HAP-1 (cell line): ENCODE results near the gene LUZP2.

Experiments
- DNase-seq, 2 experiments: peaks; one replicate each; pipeline ENCODE4 v3.0.0-alpha.2; 2016 to 2020; ENCODE audit warnings: low spot score in 2 of 2
- H3K27me3 ChIP-seq: fragments of 250-450 bp; sonication (Bioruptor Pico); 2 replicates; pipeline ENCODE4 v1.5.1; 2020; ENCODE audit warnings: low read depth, mild to moderate bottlenecking, moderate library complexity
- H3K36me3 ChIP-seq: fragments of 250-450 bp; sonication (Bioruptor Pico); replicated peaks from 2 replicates; pipeline ENCODE4 v1.5.1; 2020; ENCODE audit warnings: mild to moderate bottlenecking
- H3K4me1 ChIP-seq: fragments of 250-450 bp; sonication (Bioruptor Pico); 2 replicates; pipeline ENCODE4 v1.5.1; 2020; ENCODE audit warnings: mild to moderate bottlenecking
- H3K4me3 ChIP-seq: fragments of 250-450 bp; sonication (Bioruptor Pico); 2 replicates; pipeline ENCODE4 v1.5.1; 2020; ENCODE audit warnings: mild to moderate bottlenecking, moderate library complexity
- H3K9me3 ChIP-seq: fragments of 250-450 bp; sonication (Bioruptor Pico); 2 replicates; pipeline ENCODE4 v1.5.1; 2020; ENCODE audit warnings: mild to moderate bottlenecking, moderate library complexity
- in situ Hi-C: fragments of 300-500 bp; cut with MboI; formaldehyde crosslinking; loops from 3 replicates; pipeline ENCODE4 v1.14.3; 2020; ENCODE audit warnings: low sequenced_read_pairs, inconsistent platforms, mixed read lengths

The LUZP2 gene

DNA sequence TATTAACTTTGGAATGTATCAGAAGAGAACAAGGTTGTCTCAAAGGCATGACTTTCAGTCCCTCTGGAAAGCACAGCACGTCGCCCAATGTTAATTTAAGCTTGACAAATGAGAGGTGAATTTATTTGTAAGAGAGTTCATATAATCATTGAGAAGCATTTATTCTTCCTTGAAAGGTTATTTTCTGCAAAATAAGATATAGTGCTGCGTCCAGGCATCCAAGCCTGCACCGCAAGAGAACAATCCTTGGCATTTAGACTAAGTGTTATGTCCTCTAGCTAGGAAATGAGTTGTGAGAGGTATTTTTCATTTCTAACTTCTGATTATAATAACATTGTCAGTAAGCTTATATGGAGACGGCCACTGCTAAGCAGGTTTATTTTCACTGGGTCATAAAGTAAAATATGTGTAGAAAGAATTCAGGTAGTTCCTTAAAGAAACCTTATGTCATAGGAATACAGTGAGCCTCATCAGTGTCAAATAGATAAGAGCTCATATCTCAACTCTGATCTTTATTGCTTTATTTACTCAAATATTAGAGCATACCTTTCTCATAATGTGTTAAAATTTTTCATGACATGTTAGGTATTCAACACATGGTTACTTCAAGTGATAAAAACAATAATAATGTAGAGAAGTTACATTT lies 182.0 kb downstream of the LUZP2 start:
- DNase-seq: no peak
- Histone ChIP-seq H3K4me3 (no peak overlapping the region), H3K27me3 (no peaks in the 10 kb centered on the region), H3K9me3 (no peaks in the 10 kb centered on the region), H3K4me1 (peaks cover 13% of the 10 kb centered on the region), H3K36me3 (no peaks in the 10 kb centered on the region)
- in situ Hi-C loops: no loop called here

DNA sequence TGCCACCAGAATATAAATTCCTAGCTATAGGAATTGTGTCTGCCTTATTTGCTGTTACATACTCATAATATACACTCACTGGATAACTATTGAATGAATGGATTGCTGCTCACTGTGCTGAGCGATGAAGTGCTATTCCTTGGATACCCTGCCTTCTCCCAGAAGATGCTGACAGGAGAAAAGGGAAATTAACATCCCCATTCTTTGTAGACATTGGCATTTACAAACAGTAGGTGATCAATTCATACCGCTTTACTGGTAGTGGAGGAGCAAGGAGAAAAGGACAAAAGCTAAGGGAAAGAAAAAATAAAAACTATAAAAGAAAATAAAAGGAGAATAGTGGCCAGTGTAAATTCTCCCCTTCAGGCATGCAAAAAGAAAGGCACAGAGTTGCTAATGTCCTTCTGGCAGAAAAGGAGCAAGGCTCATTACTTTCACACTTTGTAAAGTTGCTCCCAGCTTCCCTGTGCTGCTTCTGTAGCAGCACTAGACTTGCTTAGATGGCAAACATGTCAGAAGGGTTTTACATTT lies 183.0 kb downstream of the LUZP2 start:
- no peaks in the 10 kb centered on the region for H3K36me3 ChIP-seq
- H3K27me3 ChIP-seq: no peaks in the 10 kb centered on the region
- DNase-seq: peak; percentile 44 to 91
- H3K4me3 ChIP-seq: no peak overlapping the region
- H3K9me3 ChIP-seq: no peaks in the 10 kb centered on the region
- peaks cover 13% of the 10 kb centered on the region for H3K4me1 ChIP-seq
- in situ Hi-C loops: no loop called here

DNA sequence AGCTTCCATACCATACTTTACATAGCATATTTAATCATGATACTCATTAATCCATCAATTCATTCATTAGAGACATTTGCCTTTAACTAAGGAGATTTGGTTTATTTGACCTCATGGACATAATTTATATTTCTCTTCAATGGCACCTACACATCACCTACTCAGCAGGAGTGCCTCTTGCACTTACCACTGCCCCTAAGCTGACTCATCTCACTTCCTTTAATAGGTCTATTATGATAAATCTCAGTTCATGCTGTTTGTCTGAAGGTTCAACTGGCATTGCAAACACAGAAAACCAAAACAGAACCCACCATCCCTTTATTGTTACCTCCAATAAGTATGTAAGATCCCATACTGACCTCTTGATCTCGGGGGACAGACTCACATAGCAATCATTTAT lies 186.7 kb downstream of the LUZP2 start:
- Histone ChIP-seq H3K27me3 (no peaks in the 10 kb centered on the region), H3K4me1 (peaks cover 23% of the 10 kb centered on the region), H3K4me3 (no peak overlapping the region), H3K9me3 (no peaks in the 10 kb centered on the region), H3K36me3 (no peaks in the 10 kb centered on the region)
- in situ Hi-C loops: no loop called here
- no peak for DNase-seq

DNA sequence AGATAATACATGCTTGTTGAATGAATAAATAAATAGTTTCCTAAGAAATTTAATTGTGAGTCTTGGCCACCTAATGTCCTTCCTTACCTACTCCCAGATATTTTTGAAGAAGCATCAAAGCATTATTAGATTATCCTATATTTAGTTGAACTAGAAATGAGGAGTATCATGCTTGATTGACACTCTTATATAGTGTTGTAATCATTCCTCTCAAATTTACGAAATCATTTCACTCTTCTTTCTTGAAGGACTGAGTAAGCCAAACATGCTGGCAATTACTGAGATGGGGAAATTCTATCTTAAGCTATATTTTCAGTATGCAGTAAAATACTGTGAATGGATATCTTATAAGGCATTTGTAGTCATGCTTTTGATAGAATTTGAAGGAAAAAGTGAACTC lies 189.0 kb downstream of the LUZP2 start:
- Histone ChIP-seq H3K36me3 (no peaks in the 10 kb centered on the region), H3K4me3 (no peak overlapping the region), H3K27me3 (no peaks in the 10 kb centered on the region), H3K9me3 (no peaks in the 10 kb centered on the region), H3K4me1 (peaks cover 15% of the 10 kb centered on the region)
- in situ Hi-C loops: no loop called here
- no peak for DNase-seq

DNA sequence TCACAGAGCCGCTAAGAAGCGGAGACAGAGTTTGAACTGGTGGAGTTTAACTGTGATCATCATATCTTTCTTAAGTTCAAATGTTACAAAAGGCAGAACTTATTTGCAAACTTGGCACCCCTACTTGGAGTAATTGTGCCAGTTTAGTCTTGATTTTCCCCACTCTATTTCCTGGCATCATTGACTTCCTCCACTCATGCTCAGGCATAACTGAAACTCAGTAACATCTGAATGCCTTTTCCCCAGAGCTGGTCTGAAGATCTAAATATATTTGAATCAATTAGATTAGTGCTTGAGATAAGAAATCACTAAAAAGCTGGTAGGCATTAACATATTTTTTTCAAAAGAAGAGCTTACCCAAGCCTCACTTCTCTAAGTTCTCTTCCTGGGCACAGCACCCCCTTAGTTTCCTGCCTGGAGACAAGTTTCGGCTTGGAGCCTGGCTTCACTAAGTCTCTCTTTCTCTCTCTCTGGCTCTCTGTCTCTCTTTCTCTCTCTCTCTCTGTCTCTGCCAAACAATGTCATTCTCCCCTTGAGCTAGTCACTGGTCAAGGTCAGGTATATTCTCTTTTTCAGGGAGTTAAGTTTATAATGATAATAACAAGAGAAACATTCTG lies 190.8 kb downstream of the LUZP2 start:
- peak; percentile 9 to 40 for DNase-seq
- Histone ChIP-seq H3K4me3 (no peak overlapping the region), H3K9me3 (no peaks in the 10 kb centered on the region), H3K27me3 (no peaks in the 10 kb centered on the region), H3K36me3 (no peaks in the 10 kb centered on the region), H3K4me1 (peaks cover 15% of the 10 kb centered on the region)
- in situ Hi-C loops: no loop called here

DNA sequence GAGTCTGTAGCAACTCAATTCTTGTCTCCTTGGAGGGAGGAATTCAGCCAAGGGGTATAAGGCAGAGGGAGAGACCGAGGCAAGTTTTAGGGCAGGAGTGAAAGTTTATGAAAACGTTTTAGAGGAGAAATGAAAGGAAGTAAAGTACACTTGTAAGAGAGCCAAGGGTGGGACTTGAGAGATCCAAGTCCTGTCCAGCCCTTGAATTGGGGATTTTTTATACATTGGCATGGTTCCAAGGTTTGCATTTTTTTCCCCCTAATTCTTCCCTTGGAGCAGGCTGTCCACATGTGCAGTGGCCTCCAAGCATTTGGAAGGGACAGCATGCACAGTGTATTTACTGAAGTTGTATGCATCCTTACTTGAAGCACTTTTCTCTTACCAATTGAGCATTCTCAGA lies 192.1 kb downstream of the LUZP2 start:
- Histone ChIP-seq H3K9me3 (no peaks in the 10 kb centered on the region), H3K4me3 (no peak overlapping the region), H3K4me1 (peaks cover 15% of the 10 kb centered on the region), H3K27me3 (no peaks in the 10 kb centered on the region), H3K36me3 (no peaks in the 10 kb centered on the region)
- DNase-seq: no peak
- in situ Hi-C loops: no loop called here

DNA sequence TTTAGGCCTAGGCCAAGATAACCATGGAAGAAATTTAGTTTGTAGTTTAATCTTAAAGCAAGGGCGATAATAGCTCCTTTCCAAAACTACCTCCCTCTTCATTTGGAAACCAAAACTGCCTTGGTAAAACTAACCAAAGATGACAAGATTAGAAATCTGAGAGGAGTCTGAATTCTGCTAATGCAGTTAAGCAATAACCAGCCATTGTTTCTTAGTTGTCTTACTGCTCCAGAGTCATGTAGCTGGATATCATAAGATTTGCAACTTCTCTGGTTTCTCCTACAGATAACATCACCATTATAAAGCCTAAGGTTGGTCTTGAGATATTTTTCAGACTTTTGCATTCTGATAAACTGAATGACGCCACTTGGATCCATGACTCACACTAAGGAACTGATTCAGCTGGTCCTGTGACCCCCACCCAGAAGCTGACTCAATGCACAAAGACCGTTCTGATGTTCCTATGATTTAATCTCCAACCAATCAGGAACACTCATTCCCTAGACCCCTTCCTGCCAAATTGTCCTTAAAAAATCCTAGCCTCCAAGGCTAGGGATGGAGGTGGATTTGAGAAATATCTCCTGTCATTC lies 200.8 kb downstream of the LUZP2 start:
- no peak for DNase-seq
- Histone ChIP-seq H3K36me3 (no peaks in the 10 kb centered on the region), H3K4me3 (no peak overlapping the region), H3K4me1 (no peaks in the 10 kb centered on the region; the same call in none of the 2 replicates), H3K9me3 (no peaks in the 10 kb centered on the region), H3K27me3 (no peaks in the 10 kb centered on the region)
- in situ Hi-C loops: no loop called here

DNA sequence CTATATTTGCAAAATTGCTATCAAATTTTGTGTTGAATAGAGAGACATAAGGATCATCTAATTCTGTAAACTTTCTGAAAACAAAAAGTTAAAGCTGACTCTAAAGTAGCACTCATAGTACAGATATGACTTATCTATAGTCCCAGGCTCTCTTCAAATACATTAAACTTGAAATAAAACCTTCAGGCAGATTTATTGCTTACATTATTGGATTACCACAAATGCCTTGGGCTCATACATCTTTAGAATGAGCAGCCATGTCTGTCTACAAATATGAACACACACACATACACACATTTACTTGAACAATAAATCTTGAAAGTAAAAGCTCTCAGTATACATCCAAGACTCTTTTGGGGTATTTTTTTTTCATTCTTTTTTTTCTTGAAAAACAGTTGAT lies 207.9 kb downstream of the LUZP2 start:
- H3K4me1 ChIP-seq: no peaks in the 10 kb centered on the region; the same call in 1 of the 2 replicates
- no peaks in the 10 kb centered on the region for H3K27me3 ChIP-seq
- H3K4me3 ChIP-seq: no peak overlapping the region
- DNase-seq: peak in 1 of 2 experiments; percentile 16
- H3K9me3 ChIP-seq: no peaks in the 10 kb centered on the region
- no peaks in the 10 kb centered on the region for H3K36me3 ChIP-seq
- in situ Hi-C loops: no loop called here

DNA sequence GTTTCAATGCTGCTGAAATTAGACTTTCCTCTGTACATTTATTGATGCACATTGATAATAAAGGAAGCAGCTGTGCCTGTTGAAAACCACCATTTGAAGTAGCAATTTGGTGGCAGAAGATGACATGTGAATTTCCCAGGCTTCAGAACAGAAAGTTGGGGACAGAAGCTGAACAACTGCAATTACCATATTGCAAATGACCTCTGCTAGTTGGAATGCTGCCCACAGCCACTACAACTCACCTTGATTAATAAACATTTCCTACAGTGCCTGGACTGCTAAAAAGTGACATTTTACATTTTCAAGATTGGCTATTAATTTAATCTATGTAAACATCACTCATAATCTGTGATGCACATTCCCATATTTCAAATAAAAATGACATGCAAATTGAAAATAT lies 208.6 kb downstream of the LUZP2 start:
- no peaks in the 10 kb centered on the region for H3K36me3 ChIP-seq
- no peaks in the 10 kb centered on the region for H3K9me3 ChIP-seq
- no peak overlapping the region for H3K4me3 ChIP-seq
- DNase-seq: no peak
- H3K27me3 ChIP-seq: no peaks in the 10 kb centered on the region
- H3K4me1 ChIP-seq: peaks cover 3% of the 10 kb centered on the region; the same call in 1 of the 2 replicates
- in situ Hi-C loops: no loop called here

DNA sequence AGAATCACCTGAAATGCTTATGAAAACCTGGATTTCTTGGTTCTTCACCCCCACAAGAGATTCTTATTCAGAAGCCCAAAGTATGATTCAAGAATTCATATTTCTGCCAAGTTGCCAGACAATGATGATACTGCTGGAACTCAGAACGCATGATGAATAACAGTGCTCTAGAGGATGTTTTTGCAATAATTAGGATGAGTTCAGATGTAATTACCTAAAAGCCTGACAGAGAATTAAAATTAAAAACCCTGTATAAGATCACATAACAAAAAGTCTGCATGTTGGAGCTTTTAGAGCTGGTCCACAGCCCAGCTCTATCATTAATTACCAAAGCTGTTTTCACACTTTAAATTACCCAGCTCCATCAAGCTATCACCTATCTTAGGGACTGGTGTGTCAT lies 211.8 kb downstream of the LUZP2 start:
- Histone ChIP-seq H3K9me3 (no peaks in the 10 kb centered on the region), H3K4me1 (peaks cover 3% of the 10 kb centered on the region; the same call in 1 of the 2 replicates), H3K36me3 (no peaks in the 10 kb centered on the region), H3K4me3 (no peak overlapping the region), H3K27me3 (no peaks in the 10 kb centered on the region)
- no peak for DNase-seq
- in situ Hi-C loops: no loop called here

DNA sequence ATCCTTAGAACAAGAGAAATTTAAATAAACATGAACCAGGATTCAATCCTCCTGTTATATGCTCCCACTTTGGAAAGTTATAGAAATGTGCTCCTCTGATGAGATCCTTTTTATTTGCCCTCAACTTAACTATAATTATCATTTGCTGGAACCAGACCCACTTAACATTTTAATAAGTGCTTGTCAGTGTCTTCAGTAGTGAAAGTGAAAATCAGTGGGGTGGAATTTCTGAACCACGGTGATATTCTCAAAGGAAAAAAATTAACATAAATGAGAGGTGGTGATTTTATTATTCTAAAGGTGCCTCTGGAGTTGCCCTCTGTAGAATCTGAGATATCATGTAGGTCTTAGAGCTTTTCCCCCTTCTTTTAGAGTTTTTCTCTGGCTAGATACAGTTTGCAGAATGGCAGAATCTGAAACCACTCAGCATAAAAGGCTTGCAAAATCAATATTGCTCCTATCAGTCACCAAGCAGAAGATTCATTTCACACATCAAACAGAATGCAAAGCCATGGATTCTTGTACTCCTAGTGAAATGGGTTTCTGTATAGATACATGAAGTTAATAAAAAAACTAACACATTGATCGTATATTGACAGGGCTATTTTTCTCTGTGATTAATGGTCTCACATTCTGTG lies 213.2 kb downstream of the LUZP2 start:
- in situ Hi-C loops: no loop called here
- H3K27me3 ChIP-seq: no peaks in the 10 kb centered on the region
- no peak for DNase-seq
- peaks cover 3% of the 10 kb centered on the region; the same call in 1 of the 2 replicates for H3K4me1 ChIP-seq
- no peaks in the 10 kb centered on the region for H3K9me3 ChIP-seq
- no peak overlapping the region for H3K4me3 ChIP-seq
- no peaks in the 10 kb centered on the region for H3K36me3 ChIP-seq

DNA sequence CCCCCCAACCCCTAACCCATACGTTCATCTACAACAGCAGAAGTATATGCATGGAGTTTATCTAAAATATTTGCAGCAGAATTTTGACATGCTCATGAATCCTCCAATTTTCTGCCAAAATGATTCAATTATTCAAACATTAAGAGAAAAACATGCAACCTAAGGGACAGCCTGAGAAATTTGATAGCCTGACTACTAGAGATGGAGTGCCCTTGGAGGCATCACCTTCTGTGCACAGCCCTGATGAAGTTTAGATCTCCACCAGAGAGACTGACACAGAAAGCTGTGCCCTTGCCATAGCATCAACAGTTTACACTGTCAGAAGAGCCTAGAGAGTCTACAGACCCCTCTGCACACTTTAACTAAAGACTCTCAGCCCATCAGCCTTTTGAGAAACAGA lies 217.7 kb downstream of the LUZP2 start:
- no peaks in the 10 kb centered on the region for H3K9me3 ChIP-seq
- H3K36me3 ChIP-seq: no peaks in the 10 kb centered on the region
- H3K4me1 ChIP-seq: peaks cover 3% of the 10 kb centered on the region; the same call in 1 of the 2 replicates
- no peaks in the 10 kb centered on the region for H3K27me3 ChIP-seq
- H3K4me3 ChIP-seq: no peak overlapping the region
- no peak for DNase-seq
- in situ Hi-C loops: no loop called here

DNA sequence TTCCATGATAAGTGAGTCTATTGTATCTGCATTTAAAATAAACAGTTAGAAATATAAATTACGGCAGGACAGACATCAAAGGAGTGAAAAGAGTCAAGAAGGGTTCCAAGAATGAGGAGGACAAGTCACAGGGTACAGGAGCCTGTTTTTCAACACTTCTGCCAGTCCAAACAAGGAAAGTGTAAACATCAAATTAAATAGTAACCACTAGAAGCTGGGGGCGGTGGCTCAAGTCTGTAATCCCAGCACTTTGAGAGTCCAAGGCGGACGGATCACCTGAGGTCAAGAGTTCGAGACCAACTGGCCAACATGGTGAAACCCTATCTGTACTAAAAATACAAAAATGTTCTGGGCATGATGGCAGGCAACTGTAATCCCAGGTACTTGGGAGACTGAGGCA lies 219.6 kb downstream of the LUZP2 start:
- no peaks in the 10 kb centered on the region for H3K4me1 ChIP-seq
- H3K4me3 ChIP-seq: no peak overlapping the region
- H3K27me3 ChIP-seq: no peaks in the 10 kb centered on the region
- no peaks in the 10 kb centered on the region for H3K9me3 ChIP-seq
- in situ Hi-C loops: no loop called here
- no peak for DNase-seq
- H3K36me3 ChIP-seq: no peaks in the 10 kb centered on the region

DNA sequence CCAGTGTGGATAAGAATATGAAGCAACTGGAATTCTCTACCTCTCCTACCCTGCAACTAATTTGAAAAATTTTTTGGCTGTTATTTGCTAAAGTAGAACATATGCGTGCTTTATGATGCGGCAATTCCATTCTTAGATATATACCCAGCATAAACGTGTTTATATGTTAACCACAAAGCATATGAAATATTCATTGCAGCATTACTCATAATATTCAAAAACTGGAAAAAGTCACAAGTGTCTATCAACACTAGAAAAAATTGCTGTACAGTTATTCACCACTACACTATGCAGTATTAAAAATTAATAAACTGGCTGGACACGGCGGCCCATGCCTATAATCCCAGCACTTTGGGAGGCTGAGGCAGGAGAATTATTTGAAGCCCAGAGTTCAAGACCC lies 226.4 kb downstream of the LUZP2 start:
- H3K4me1 ChIP-seq: no peaks in the 10 kb centered on the region
- DNase-seq: no peak
- H3K36me3 ChIP-seq: no peaks in the 10 kb centered on the region
- in situ Hi-C loops: no loop called here
- H3K4me3 ChIP-seq: no peak overlapping the region
- no peaks in the 10 kb centered on the region for H3K27me3 ChIP-seq
- H3K9me3 ChIP-seq: no peaks in the 10 kb centered on the region
